ENCODE measurements around the gene COL17A1. TPM values are rescaled to one million over a fixed set of nuclear protein-coding genes. Genes with fewer than 3 reads are reported as not detected.

Gene COL17A1
- total and polyA plus RNA-seq, 9 of the 15 experiments (the other 6 are each of a cell fraction or from before 2014, with no cell fraction given): not detected

DNA sequence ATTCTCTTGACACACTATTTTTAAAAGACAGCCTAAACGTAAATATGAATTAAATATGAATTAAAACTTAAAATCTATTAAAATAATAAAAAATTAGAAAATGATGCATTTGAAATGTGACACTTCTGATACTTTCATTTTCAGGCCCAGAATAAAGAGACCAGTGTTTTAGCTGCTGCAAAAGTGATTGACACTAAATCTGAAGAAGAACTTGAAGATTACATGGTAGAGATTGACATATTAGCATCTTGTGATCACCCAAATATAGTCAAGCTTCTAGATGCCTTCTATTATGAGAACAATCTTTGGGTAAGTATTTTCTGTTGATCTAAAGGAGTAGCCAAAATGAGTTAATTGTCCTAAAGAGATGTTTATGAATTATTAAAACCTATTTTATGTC lies 95.1 kb downstream of the COL17A1 start (continued):
- TF ChIP-seq, protein P1, sequence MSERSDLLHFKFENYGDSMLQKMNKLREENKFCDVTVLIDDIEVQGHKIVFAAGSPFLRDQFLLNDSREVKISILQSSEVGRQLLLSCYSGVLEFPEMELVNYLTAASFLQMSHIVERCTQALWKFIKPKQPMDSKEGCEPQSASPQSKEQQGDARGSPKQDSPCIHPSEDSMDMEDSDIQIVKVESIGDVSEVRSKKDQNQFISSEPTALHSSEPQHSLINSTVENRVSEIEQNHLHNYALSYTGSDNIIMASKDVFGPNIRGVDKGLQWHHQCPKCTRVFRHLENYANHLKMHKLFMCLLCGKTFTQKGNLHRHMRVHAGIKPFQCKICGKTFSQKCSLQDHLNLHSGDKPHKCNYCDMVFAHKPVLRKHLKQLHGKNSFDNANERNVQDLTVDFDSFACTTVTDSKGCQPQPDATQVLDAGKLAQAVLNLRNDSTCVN (CRISPR knock-in tag; IDR thresholded peaks at IDR 0.05): no peak
- TF ChIP-seq, protein P2, sequence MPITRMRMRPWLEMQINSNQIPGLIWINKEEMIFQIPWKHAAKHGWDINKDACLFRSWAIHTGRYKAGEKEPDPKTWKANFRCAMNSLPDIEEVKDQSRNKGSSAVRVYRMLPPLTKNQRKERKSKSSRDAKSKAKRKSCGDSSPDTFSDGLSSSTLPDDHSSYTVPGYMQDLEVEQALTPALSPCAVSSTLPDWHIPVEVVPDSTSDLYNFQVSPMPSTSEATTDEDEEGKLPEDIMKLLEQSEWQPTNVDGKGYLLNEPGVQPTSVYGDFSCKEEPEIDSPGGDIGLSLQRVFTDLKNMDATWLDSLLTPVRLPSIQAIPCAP (CRISPR knock-in tag; IDR thresholded peaks at IDR 0.05; ENCODE audit: borderline replicate concordance): no peak
- no peak for TF ChIP-seq KAT2B (IDR thresholded peaks at IDR 0.05; ENCODE audit: low read depth, low read length)
- TF ChIP-seq FOXJ3 (CRISPR knock-in tag; IDR thresholded peaks at IDR 0.05): no peak
- no peak for TF ChIP-seq DDX20 (tag; IDR thresholded peaks at IDR 0.05; ENCODE audit: low read depth)
- TF ChIP-seq, protein P3, sequence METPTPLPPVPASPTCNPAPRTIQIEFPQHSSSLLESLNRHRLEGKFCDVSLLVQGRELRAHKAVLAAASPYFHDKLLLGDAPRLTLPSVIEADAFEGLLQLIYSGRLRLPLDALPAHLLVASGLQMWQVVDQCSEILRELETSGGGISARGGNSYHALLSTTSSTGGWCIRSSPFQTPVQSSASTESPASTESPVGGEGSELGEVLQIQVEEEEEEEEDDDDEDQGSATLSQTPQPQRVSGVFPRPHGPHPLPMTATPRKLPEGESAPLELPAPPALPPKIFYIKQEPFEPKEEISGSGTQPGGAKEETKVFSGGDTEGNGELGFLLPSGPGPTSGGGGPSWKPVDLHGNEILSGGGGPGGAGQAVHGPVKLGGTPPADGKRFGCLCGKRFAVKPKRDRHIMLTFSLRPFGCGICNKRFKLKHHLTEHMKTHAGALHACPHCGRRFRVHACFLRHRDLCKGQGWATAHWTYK (CRISPR knock-in tag; IDR thresholded peaks at IDR 0.05): no peak
- TF ChIP-seq, protein P4, sequence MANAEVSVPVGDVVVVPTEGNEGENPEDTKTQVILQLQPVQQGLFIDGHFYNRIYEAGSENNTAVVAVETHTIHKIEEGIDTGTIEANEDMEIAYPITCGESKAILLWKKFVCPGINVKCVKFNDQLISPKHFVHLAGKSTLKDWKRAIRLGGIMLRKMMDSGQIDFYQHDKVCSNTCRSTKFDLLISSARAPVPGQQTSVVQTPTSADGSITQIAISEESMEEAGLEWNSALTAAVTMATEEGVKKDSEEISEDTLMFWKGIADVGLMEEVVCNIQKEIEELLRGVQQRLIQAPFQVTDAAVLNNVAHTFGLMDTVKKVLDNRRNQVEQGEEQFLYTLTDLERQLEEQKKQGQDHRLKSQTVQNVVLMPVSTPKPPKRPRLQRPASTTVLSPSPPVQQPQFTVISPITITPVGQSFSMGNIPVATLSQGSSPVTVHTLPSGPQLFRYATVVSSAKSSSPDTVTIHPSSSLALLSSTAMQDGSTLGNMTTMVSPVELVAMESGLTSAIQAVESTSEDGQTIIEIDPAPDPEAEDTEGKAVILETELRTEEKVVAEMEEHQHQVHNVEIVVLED (CRISPR knock-in tag; IDR thresholded peaks at IDR 0.05): no peak
- no peak for TF ChIP-seq NELFE (IDR thresholded peaks at IDR 0.05; ENCODE audit: insufficient read depth, insufficient read length)
